Kidney (tissue), 14 donors: ENCODE results near the gene TEAD1. TPM values are rescaled to one million over a fixed set of nuclear protein-coding genes. Genes with fewer than 3 reads are reported as not detected.

Experiments
- DNase-seq, 5 donors: peaks; one replicate each; pipeline ENCODE4 v3.0.0-alpha.2; 2013 to 2020
- FAIRE-seq: peaks from 2 replicates; lab custom pipeline; 2012; peaks lifted over from hg19 to GRCh38; lab: Jason Lieb, UNC
- H3K27ac ChIP-seq, 2 donors: one replicate each; pipeline ENCODE4 v1.7.0; 2013; ENCODE audit warnings: low read depth in 2 of 2, low read length in 2 of 2, inconsistent platforms in 1 of 2
- H3K27me3 ChIP-seq: one replicate; pipeline ENCODE4 v1.7.1; 2013; ENCODE audit warnings: low read length, inconsistent platforms; ENCODE audit not compliant: control insufficient read depth, insufficient read depth
- H3K36me3 ChIP-seq, 3 donors: one replicate each; pipeline versions ENCODE4 v1.7.0 to v1.7.1; 2013; ENCODE audit warnings: low read length in 3 of 3, control low read depth in 1 of 3, inconsistent platforms in 1 of 3; ENCODE audit not compliant: insufficient read depth in 3 of 3, control insufficient read depth in 2 of 3
- H3K4me1 ChIP-seq, 3 donors: one replicate each; pipeline versions ENCODE4 v1.7.0 to v1.7.1; 2013; ENCODE audit warnings: low read length in 3 of 3, inconsistent platforms in 1 of 3, low read depth in 1 of 3; ENCODE audit not compliant: control insufficient read depth in 2 of 3, insufficient read depth in 2 of 3
- H3K4me3 ChIP-seq, 3 donors: one replicate each; pipeline versions ENCODE4 v1.7.0 to v1.8.1; 2013; ENCODE audit warnings: low read length in 3 of 3, control low read depth in 1 of 3, inconsistent platforms in 1 of 3
- H3K9ac ChIP-seq, 3 donors: one replicate each; pipeline versions ENCODE4 v1.7.0 to v1.7.1; 2013; ENCODE audit warnings: low read length in 3 of 3, control low read depth in 1 of 3, inconsistent platforms in 1 of 3
- H3K9me3 ChIP-seq, 3 donors: one replicate each; pipeline versions ENCODE4 v1.7.0 to v1.7.1; 2013; ENCODE audit warnings: low read length in 3 of 3, control low read depth in 1 of 3, inconsistent platforms in 1 of 3; ENCODE audit not compliant: control insufficient read depth in 2 of 3, insufficient read depth in 1 of 3
- intact Hi-C: fragments of 100-400 bp; cut with DNase I; formaldehyde crosslinking; loops from one replicate; pipeline ENCODE4 v1.11.1; 2022
- polyA plus RNA-seq: library from polyadenylated mRNA; stranded (reverse); fragments of 350-450 nt; fragmentation: Illumina TruSeq; extraction: RNeasy Lipid Tissue Mini Kit (QIAGEN cat#74804); gene quantifications from one replicate; pipeline ENCODE4 v1.2.3, GENCODE V29; 2014; ENCODE audit warnings: low read depth, low replicate concordance; ENCODE audit not compliant: insufficient read depth
- total RNA-seq: library from RNA; stranded (reverse); fragmentation: NEBNext Ultra II Directional; extraction: Animal tissue kit (Norgen Biotek cat#: 25700); gene quantifications from one replicate; pipeline ENCODE4 v1.2.1, GENCODE V29; 2021
- TF ChIP-seq, protein P1 (sequence below): IDR thresholded peaks from 3 replicates; pipeline ENCODE4 v1.5.1; 2012; ENCODE audit warnings: mild to moderate bottlenecking, moderate library complexity, borderline replicate concordance; ENCODE audit not compliant: insufficient read depth; ENCODE audit errors: extremely low read depth
- donor health status: control.
- donor health status: control.
- donor health status: control.
- donor health status: control.
- donor health status: control.
- donor health status: DM: yes; HTN: yes; CAD: no.
- donor health status: Normal renal cell carcinoma (clear cell type).

TEAD1 gene
- total and polyA plus RNA-seq, 2 donors from 2014 or later = 7.6 to 77.2 TPM

DNA sequence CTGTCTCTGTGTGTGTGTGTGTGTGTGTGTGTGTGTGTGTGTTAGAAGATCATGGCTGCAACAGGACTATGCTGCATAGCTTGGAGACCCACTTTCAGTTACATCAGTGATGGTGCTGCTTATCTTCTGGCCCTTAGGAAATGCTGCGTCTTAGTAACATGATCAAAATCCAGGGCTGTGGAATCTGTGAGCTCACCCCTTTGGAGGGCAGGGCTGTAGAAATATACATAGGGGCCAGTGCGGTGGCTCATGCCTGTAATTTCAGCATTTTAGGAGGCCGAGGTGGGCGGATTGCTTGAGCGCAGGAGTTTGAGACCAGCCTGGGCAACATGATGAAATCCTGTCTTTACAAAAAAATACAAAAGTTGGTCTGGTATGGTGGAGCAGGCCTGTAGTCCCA is 183.4 kb downstream of the TEAD1 start:
- H3K4me3 ChIP-seq = no peak overlapping the region
- no peaks in the 10 kb centered on the region for H3K36me3 ChIP-seq
- no peak for DNase-seq
- no peak overlapping the region for H3K9ac ChIP-seq
- no peak overlapping the region for H3K27ac ChIP-seq
- H3K9me3 ChIP-seq = no peaks in the 10 kb centered on the region
- intact Hi-C loops = no loop called here
- no peaks in the 10 kb centered on the region for H3K27me3 ChIP-seq
- H3K4me1 ChIP-seq = peaks cover under 1 to 20% (median 17%) of the 10 kb centered on the region in 3 donors
- TF ChIP-seq, protein P1, sequence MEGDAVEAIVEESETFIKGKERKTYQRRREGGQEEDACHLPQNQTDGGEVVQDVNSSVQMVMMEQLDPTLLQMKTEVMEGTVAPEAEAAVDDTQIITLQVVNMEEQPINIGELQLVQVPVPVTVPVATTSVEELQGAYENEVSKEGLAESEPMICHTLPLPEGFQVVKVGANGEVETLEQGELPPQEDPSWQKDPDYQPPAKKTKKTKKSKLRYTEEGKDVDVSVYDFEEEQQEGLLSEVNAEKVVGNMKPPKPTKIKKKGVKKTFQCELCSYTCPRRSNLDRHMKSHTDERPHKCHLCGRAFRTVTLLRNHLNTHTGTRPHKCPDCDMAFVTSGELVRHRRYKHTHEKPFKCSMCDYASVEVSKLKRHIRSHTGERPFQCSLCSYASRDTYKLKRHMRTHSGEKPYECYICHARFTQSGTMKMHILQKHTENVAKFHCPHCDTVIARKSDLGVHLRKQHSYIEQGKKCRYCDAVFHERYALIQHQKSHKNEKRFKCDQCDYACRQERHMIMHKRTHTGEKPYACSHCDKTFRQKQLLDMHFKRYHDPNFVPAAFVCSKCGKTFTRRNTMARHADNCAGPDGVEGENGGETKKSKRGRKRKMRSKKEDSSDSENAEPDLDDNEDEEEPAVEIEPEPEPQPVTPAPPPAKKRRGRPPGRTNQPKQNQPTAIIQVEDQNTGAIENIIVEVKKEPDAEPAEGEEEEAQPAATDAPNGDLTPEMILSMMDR = no peak
- FAIRE-seq = no peak

DNA sequence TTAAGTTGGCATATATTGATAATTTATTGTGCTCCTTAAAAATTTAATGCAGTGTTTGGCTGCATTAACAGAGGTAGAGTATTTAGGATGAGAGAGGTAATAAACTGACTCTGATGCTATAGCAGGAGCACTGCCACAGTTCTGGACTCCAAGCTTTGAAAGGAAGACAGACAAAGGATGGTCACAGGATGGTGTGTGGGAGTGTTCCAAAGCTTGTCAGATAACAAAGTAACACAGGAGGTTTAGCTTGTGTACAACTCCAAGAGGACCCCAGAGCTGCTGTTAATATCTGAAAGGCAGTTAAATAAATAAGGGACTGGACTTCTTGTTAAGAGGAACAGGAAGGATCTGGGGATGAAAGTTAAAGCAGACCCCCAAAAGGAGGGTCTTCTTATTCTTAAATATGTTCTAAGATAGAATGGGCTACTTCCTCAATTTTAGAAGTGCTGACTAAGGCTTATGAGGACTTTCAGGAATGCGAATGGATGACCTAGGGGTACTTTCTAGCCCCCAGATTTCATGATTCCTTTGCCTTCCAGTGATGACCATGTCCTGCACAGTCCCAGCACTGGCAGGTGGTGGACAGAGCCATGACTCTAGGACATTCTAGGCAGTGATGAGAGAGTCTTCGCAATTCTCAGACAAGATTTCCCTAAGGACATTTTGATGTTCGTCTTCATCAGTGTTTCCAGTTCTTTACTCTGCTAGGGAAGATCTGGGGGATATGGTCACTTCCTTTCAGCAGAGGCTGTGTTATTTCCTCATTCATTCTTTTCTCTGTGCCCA is 185.8 kb downstream of the TEAD1 start:
- peak in 2 of 5 donors; percentile 47 to 64 for DNase-seq
- no peak for FAIRE-seq
- TF ChIP-seq, protein P1 = no peak

DNA sequence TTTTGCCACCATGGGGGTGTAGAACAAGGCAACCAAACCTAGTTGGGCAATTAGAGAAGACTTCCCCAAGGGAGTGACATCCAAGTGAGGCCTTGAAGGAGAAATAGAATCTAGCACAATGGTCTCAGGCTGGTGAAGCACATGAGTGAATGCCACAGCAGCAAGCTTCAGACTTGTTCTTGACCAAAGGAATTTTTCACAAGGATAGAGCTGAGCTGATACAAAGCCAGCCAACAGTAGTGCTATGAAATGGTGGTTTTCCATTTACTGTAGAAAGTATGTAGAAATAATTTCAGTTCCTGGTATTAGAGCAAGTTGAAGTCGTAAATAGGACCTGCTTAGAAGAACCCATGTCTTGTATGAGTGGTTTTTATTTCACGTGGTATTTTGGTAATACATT is 186.6 kb downstream of the TEAD1 start:
- no peaks in the 10 kb centered on the region for H3K36me3 ChIP-seq
- no peak overlapping the region for H3K4me3 ChIP-seq
- H3K4me1 ChIP-seq = peaks cover 7 to 12% (median 8%) of the 10 kb centered on the region in 3 donors
- H3K27ac ChIP-seq = no peak overlapping the region
- H3K27me3 ChIP-seq = no peaks in the 10 kb centered on the region
- FAIRE-seq (no peak), DNase-seq (no peak)
- no peak overlapping the region for H3K9ac ChIP-seq
- H3K9me3 ChIP-seq = no peaks in the 10 kb centered on the region
- TF ChIP-seq, protein P1 = no peak
- intact Hi-C loops = no loop called here

More for the DNA sequence above, 185.8 kb downstream of the TEAD1 start:
- Histone ChIP-seq H3K9ac (no peak overlapping the region), H3K4me3 (no peak overlapping the region), H3K27me3 (no peaks in the 10 kb centered on the region), H3K27ac (no peak overlapping the region), H3K9me3 (no peaks in the 10 kb centered on the region), H3K36me3 (no peaks in the 10 kb centered on the region), H3K4me1 (peaks cover 7 to 12% (median 8%) of the 10 kb centered on the region in 3 donors)
- intact Hi-C loops = no loop called here
